Measurements from ENCODE around the gene KCNK10. TPM values are rescaled to one million over a fixed set of nuclear protein-coding genes. Genes with fewer than 3 reads are reported as not detected.

The KCNK10 gene
- total and polyA plus RNA-seq, 2 of the 8 experiments (the other 6 are each of a cell fraction or from before 2014, with no cell fraction given) = 0.45 to 0.63 TPM

DNA sequence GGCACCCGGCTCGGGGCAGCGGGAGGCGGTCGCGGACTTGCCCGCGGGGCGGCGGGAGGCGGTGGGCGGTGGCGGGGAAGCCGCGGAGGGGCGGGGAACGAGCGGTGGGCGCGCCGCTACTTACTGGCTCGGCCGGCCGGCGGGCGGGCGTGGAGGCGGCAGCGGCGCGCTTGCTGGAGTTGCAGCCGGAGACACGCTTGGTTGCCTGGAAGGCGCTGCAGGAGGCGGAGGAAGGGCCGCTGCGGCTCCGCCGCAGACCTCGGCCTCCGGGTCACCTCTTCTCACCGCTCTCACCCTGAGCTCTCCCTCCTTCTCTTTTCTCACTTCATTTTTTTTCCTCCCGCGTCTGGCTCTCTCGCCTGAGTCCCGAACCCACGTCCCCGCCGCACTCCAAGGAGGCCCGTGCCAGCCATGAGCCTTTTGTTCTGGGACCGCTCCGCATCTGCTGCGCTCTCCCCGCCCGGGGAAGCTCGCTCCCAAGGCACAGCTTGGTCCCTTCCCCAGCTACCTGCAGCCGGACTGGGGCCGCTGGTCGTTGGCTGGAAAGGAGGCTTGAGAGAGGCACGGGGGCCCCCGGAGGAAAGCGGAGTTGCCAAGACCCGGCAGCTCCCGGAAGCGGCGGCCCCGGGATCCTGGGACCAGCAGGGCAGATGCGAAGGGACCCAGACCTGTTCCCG, 592 bp upstream of the KCNK10 start:
- FAIRE-seq (no peak), DNase-seq (ENCODE audit: low read depth in 1 of 2, low spot score in 2 of 2) (peak in 1 of 2 experiments; percentile 74)
- POLR2A ChIA-PET (ENCODE audit: partially characterized antibody) = interaction anchor here (1.2 kb wide), 2 partner anchors 41 to 62 kb away, joined by 3 read pairs; partner anchors contain the start of gene SPATA7
- Histone ChIP-seq H3K18ac (ENCODE audit: extremely low read depth, low read length) (0 out of 2 replicates have a peak overlapping the region, but pooled peaks have one; percentile 26), H3K23ac (ENCODE audit: insufficient read length) (no peak overlapping the region), H2AFZ (ENCODE audit: low read length) (peak overlapping the region; percentile 79; the same call in 1 of the 2 replicates), H2BK120ac (replicated peaks; ENCODE audit: low read depth, low read length) (no peak overlapping the region), H3K14ac (ENCODE audit: insufficient read length) (no peak overlapping the region), H3K9me3 (ENCODE audit: insufficient read depth in 2 of 2, low read depth in 1 of 2, low read length in 1 of 2) (no peaks in the 10 kb centered on the region), H3K9ac (replicated peaks in 1 of 4; ENCODE audit: extremely low read depth in 1 of 4, low read depth in 3 of 4, low read length in 3 of 4) (no peak overlapping the region; a peak in 1 of 7 replicates), H3K56ac (replicated peaks; ENCODE audit: insufficient read length, low read depth, low read length) (no peak overlapping the region), H2BK15ac (ENCODE audit: low read length) (no peak overlapping the region), H3K36me3 (ENCODE audit: control insufficient read depth in 2 of 4, insufficient read depth in 4 of 4, low read length in 3 of 4) (no peaks in the 10 kb centered on the region), H3K79me1 (ENCODE audit: low read depth, low read length) (no peaks in the 10 kb centered on the region), H4K5ac (ENCODE audit: insufficient read length, low read depth, low read length) (no peak overlapping the region), H3K4me3 (ENCODE audit: extremely low read depth in 1 of 4, insufficient read depth in 2 of 4, low read depth in 3 of 4, low read length in 4 of 4) (peak overlapping the region; percentile 53 to 87 (median 62)), H3K4ac (replicated peaks; ENCODE audit: insufficient read length, low read depth, low read length) (no peak overlapping the region), H3K27me3 (replicated peaks in 1 of 4; ENCODE audit: control insufficient read depth in 3 of 4, extremely low read depth in 1 of 4, insufficient read depth in 3 of 4, low read length in 3 of 4) (peaks cover 39 to 74% (median 67%) of the 10 kb centered on the region in 4 experiments), H3K79me2 (ENCODE audit: control insufficient read depth in 1 of 2, insufficient read depth in 2 of 2, low read length in 2 of 2) (no peaks in the 10 kb centered on the region), H2BK12ac (ENCODE audit: low read depth, low read length) (no peak overlapping the region; the same call in 1 of the 2 replicates), H4K8ac (ENCODE audit: extremely low read depth, insufficient read depth, low read length) (peak overlapping the region; percentile 60), H3K4me1 (replicated peaks in 1 of 4; ENCODE audit: control insufficient read depth in 3 of 4, insufficient read depth in 4 of 4, low read length in 3 of 4) (peaks cover 3 to 12% (median 8%) of the 10 kb centered on the region in 4 experiments), H4K91ac (replicated peaks; ENCODE audit: insufficient read length, low read length) (no peak overlapping the region), H3K23me2 (ENCODE audit: low read depth, low read length) (peaks cover 27% of the 10 kb centered on the region), H4K20me1 (replicated peaks in 1 of 2; ENCODE audit: control insufficient read depth in 1 of 2, insufficient read depth in 2 of 2, low read length in 2 of 2) (no peaks in the 10 kb centered on the region), H3K27ac (ENCODE audit: low read depth, low read length) (no peak overlapping the region), H2BK20ac (ENCODE audit: low read length) (no peak overlapping the region), H3K4me2 (ENCODE audit: insufficient read depth in 1 of 2, low read depth in 2 of 2, low read length in 2 of 2) (peak overlapping the region; percentile 88 to 96), H2AK5ac (ENCODE audit: low read depth, low read length) (no peak overlapping the region), H2BK5ac (ENCODE audit: low read depth, low read length) (no peak overlapping the region)
- CTCF ChIA-PET (ENCODE audit: partially characterized antibody) = interaction anchor here (0.7 to 1.6 kb wide), 3 partner anchors 9 to 134 kb away, joined by 3 to 9 read pairs (median 4); no protein-coding TSS in a partner anchor
- 2% methylated on average over 35 of the region's 69 CpGs; no CpG with 5 or more reads in 1 of the 2 experiments for WGBS, 2 experiments (ENCODE audit: extremely low coverage in 1 of 2, insufficient coverage in 1 of 2, insufficient read length in 1 of 2, insufficient replicate concordance in 2 of 2, low coverage in 1 of 2, low lambda C conversion rate in 2 of 2, missing lambda C conversion rate in 1 of 2)
- TF ChIP-seq BACH1 (IDR thresholded peaks at IDR 0.05; ENCODE audit: low read length) = no peak
- TF ChIP-seq SIRT6 (IDR thresholded peaks at IDR 0.05; ENCODE audit: low read length) = no peak
- no peak for TF ChIP-seq CEBPB (IDR thresholded peaks at IDR 0.05; ENCODE audit: low read depth, low read length)
- TF ChIP-seq SP2 (IDR thresholded peaks at IDR 0.05; ENCODE audit: low read length) = no peak
- TF ChIP-seq, protein P1, sequence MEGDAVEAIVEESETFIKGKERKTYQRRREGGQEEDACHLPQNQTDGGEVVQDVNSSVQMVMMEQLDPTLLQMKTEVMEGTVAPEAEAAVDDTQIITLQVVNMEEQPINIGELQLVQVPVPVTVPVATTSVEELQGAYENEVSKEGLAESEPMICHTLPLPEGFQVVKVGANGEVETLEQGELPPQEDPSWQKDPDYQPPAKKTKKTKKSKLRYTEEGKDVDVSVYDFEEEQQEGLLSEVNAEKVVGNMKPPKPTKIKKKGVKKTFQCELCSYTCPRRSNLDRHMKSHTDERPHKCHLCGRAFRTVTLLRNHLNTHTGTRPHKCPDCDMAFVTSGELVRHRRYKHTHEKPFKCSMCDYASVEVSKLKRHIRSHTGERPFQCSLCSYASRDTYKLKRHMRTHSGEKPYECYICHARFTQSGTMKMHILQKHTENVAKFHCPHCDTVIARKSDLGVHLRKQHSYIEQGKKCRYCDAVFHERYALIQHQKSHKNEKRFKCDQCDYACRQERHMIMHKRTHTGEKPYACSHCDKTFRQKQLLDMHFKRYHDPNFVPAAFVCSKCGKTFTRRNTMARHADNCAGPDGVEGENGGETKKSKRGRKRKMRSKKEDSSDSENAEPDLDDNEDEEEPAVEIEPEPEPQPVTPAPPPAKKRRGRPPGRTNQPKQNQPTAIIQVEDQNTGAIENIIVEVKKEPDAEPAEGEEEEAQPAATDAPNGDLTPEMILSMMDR (IDR thresholded peaks at IDR 0.05; ENCODE audit: control extremely low read depth in 1 of 3, insufficient read depth in 1 of 3, low read depth in 1 of 3, low read length in 3 of 3) = no peak
- TF ChIP-seq PHF8 (conservative IDR thresholded peaks at IDR 0.05; ENCODE audit: low read depth, low read length) = 0 out of 2 replicates have a peak, but pooled peaks have one; percentile 30
- 0 out of 4 replicates have a peak, but pooled peaks of 1 of the 2 experiments have one; percentile 5 for TF ChIP-seq SIN3A (conservative IDR thresholded peaks at IDR 0.05 in 1 of 2, IDR thresholded peaks at IDR 0.05 in 1 of 2; ENCODE audit: low read depth in 1 of 2, low read length in 2 of 2)
- peak; percentile 59 for TF ChIP-seq KDM4A (IDR thresholded peaks at IDR 0.05; ENCODE audit: low read depth, low read length, severe bottlenecking)

All from H1 (cell line).